HG02610 (cell line): ENCODE measurements around the gene FRMD8.
"Not testable (repeated sequence)": the region's sequence is repeated elsewhere in the genome, so short reads cannot be mapped to it uniquely, and the experiment has no call there.

Experiments used
- ATAC-seq: cut with Tn5 transposase; IDR thresholded peaks from one replicate; pipeline ENCODE4 v1.9.1; 2021; ENCODE audit warnings: mild to moderate bottlenecking, moderate library complexity; ENCODE audit not compliant: unreplicated experiment

The FRMD8 gene

DNA sequence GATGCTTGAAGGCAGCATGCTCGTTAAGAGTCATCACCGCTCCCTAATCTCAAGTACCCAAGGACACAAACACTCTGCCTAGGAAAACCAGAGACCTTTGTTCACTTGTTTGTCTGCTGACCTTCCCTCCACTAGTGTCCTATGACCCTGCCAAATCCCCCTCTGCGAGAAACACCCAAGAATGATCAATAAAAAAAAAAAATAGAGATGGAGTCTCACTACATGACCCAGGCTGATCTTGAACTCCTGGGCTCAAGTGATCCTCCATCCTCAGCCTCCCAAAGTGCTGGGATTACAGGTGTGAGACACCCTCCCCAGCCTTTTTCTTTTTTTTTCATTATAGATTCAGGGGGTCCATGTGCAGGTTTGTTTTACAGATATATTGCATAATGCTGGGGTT, 65.8 kb downstream of the FRMD8 start:
- not testable (repeated sequence) for ATAC-seq

DNA sequence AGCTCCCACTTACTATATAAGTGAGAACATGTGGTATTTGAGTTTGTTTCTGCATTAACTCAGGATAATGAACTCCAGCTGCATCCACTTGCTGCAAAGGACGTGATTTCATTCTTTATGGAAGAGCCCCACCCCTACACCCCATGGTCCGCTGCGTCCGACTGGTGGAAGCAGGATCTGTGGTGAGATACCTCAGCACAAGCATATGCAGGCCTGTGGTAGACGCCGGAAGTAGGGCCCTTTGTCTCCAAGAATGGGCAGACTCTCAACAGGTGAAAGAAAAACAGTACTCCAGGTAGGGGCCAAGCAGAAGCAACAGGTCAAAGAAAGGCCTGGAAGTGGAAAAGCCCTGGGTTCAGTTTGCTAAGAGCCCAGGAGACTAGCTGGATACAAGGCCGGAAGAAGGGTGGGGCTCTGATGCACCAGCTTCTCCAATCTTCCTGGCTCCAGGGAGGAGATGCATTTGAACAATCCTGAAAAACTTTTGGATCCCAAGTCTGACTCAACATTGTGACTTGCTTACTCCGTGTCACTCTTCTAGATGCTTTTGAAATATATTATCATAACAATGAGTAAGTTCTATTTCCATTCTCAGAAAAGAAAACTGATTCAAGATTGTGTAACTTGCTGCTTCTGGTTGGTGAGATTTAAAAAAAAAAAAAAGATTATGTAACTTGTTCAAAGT, 66.5 kb downstream of the FRMD8 start:
- ATAC-seq, result no peak

DNA sequence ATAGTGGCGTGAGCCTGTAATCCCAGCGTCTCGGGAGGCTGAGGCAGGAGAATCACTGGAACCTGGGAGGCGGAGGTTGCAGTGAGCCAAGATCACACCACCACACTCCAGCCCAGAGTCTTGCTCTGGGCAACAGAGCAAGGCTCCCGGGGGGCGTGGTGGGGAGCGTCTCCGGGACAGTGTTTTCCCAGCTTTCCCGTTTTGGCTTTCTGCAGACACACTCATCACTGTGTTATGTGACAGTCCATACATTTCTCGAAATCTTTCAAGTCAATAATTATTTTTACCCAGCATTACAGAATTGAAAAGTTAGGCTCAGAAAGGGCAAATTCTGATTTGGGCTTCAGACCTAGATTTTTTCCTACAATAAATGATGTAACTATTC, 67.9 kb downstream of the FRMD8 start:
- ATAC-seq, result no peak

DNA sequence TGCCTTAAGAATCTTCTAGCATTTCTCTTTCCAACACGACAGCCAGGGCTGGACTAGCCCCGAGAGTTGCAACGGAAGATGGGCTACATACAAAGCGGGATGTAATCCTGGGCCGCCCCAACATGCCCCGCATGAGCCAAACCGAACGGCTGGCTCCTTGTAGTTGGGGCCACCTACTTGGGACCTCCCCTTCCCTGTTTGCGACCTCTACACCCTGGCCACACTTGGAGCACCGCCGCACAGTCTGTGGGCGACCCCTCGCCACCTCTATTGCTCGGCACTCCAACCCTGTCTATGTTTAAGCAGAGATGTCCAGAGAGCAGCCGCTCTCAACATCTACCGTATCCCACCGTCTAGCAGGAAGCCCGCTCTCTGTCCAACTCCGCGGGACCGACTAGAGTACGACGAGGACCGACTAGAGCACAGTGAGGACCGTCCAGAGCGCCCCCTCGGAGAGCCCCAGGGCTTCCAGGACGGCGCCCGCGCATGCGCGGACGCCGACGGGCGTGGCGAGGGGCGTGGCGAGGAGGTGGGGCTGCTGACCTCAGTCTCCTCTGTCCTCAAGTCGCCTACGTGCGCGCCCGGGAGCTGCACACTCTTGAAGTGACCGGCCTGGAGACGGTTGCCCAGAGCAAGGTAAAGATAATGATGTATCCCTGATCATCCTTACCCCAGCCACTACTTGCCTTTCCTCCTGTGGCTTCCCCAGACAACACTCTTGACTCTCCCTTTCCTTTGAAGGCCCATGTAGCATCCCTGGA, 68.4 kb downstream of the FRMD8 start:
- peak; percentile 84 for ATAC-seq

DNA sequence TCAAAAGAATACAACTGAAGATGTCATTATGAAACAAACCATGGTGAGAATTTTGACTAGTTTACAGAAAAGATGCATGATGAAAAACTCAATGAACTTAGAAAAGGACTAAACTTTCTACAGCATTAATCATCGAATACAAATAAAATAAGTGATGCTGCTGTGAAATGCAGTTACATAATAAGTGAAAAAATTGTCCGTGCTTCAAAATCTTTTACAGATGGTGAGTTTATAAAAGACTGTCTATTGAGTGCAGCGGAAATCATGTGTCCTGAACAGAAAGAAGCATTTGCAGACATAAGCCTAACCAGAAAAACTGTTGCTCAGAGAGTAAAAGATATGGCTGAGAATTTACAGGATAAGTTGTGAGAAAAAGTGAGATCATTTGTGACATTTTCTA, 70.0 kb downstream of the FRMD8 start:
- no peak for ATAC-seq

DNA sequence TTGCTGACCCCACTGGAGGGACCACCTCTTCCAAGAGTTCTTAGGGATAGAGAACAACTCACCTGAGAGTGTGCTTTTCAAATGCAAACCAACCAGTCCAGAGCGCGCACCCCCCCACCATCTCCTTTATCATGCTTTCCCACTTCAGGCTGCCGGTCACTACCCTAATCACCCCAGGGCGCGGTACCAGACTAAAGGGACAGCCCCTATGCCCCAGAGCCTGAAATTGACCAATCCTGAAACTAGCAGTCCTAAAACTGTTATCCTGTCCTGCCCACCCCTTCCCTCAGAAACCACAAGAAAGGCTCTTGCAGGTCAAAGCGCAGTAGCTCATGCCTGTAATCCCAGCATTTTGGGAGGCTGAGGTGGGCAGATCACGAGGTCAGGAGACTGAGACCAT, 73.1 kb downstream of the FRMD8 start:
- ATAC-seq, result no peak
